Progenitor cell of endocrine pancreas (in vitro differentiated cells): ENCODE data around the gene LRP1B. TPM values are rescaled to one million over a fixed set of nuclear protein-coding genes. Genes with fewer than 3 reads are reported as not detected.

Experiments
- DNase-seq: peaks from one replicate; pipeline ENCODE4 v3.0.0; 2021; ENCODE audit warnings: low spot score; ENCODE audit not compliant: unreplicated experiment
- H3K27ac Mint-ChIP-seq: 2 replicates; pipeline ENCODE4 v1.8.0; 2021; ENCODE audit warnings: mild to moderate bottlenecking, moderate library complexity, mixed read lengths
- H3K27me3 Mint-ChIP-seq: 2 replicates; pipeline ENCODE4 v1.8.0; 2021; ENCODE audit warnings: mixed read lengths
- H3K36me3 Mint-ChIP-seq: 2 replicates; pipeline ENCODE4 v1.8.0; 2022; ENCODE audit warnings: mixed read lengths; ENCODE audit not compliant: insufficient read depth
- H3K4me1 Mint-ChIP-seq: 2 replicates; pipeline ENCODE4 v1.8.0; 2021; ENCODE audit warnings: low read depth, mixed read lengths
- H3K4me3 Mint-ChIP-seq: 2 replicates; pipeline ENCODE4 v1.8.0; 2021; ENCODE audit warnings: low read depth, mild to moderate bottlenecking, moderate library complexity, mixed read lengths
- H3K9me3 Mint-ChIP-seq: 2 replicates; pipeline ENCODE4 v1.8.0; 2021; ENCODE audit warnings: low read depth, mixed read lengths
- CTCF ChIP-seq: fragments of 200-600 bp; sonication (generic); IDR thresholded peaks from one replicate; pipeline ENCODE4 v1.5.0; 2021; ENCODE audit warnings: antibody characterized with exemption, mild to moderate bottlenecking; ENCODE audit not compliant: unreplicated experiment
- total RNA-seq: library from RNA; stranded (reverse); gene quantifications from 2 replicates; pipeline ENCODE4 v1.2.1, GENCODE V29; 2021

Gene LRP1B
- total RNA-seq, 1 donor from 2014 or later, result 0.57 TPM

- no peaks in the 10 kb centered on the region for H3K27me3 Mint-ChIP-seq
- H3K4me3 Mint-ChIP-seq, result no peak overlapping the region
- TF ChIP-seq CTCF, result no peak
- H3K27ac Mint-ChIP-seq, result no peak overlapping the region
- H3K4me1 Mint-ChIP-seq, result peaks cover 1% of the 10 kb centered on the region
- no peaks in the 10 kb centered on the region for H3K9me3 Mint-ChIP-seq
- DNase-seq, result no peak
- no peaks in the 10 kb centered on the region for H3K36me3 Mint-ChIP-seq
Measured at GRCh38 chr2:141618457-141618856, 512.4 kb downstream of the LRP1B start.

DNA sequence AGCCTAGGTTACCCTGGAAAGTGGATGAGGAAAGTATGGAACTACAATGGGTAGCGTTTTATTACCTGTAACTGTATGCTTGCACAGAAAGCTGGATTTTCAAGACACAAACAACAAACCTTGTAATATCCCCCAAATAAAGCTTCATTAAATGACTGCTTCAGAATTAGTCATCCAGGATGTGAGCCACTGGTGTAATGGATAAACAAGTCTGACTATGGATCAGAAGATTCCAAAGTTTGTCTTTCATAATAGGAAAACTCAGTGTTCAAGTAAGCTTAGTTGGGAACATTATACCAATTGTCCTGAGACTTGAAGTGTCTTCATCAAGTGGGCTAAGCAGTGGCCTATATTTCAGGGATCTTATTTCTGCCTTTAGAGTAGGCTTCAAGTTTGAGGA lies 518.8 kb downstream of the LRP1B start:
- no peak for DNase-seq
- H3K27ac Mint-ChIP-seq, result no peak overlapping the region
- H3K27me3 Mint-ChIP-seq, result no peaks in the 10 kb centered on the region
- no peak for TF ChIP-seq CTCF
- no peak overlapping the region for H3K4me3 Mint-ChIP-seq
- no peaks in the 10 kb centered on the region for H3K9me3 Mint-ChIP-seq
- peaks cover 9% of the 10 kb centered on the region for H3K4me1 Mint-ChIP-seq
- no peaks in the 10 kb centered on the region for H3K36me3 Mint-ChIP-seq

DNA sequence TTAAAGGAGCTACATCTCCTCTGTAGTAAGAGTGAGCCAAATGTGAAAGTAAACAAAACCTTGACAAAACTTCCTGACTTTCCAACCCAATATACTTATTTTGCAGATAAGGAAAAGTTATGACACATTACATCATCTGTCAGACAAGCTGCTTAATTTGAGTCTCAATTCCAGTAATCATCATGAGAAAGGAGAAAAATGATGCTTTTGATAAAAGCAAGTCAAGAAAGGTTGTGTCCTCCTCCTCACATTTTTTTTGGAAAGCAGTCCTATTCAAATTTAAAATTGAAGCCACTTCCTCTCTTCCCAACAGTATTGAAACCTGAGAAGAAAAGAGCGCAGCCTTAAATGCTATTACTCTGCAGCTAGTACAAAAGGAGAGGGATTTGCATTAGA lies 519.6 kb downstream of the LRP1B start:
- H3K4me3 Mint-ChIP-seq, result no peak overlapping the region
- no peaks in the 10 kb centered on the region for H3K36me3 Mint-ChIP-seq
- no peak overlapping the region for H3K27ac Mint-ChIP-seq
- H3K9me3 Mint-ChIP-seq, result no peaks in the 10 kb centered on the region
- H3K4me1 Mint-ChIP-seq, result peaks cover 8% of the 10 kb centered on the region
- no peaks in the 10 kb centered on the region for H3K27me3 Mint-ChIP-seq
- no peak for DNase-seq
- TF ChIP-seq CTCF, result no peak

GRCh38 chr2:141610564-141611175 lies 520.1 kb downstream of the LRP1B start:
- Mint-ChIP-seq H3K9me3 (no peaks in the 10 kb centered on the region), H3K36me3 (no peaks in the 10 kb centered on the region), H3K27ac (no peak overlapping the region), H3K27me3 (no peaks in the 10 kb centered on the region), H3K4me3 (no peak overlapping the region), H3K4me1 (peaks cover 8% of the 10 kb centered on the region)
- DNase-seq, result no peak
- no peak for TF ChIP-seq CTCF

DNA sequence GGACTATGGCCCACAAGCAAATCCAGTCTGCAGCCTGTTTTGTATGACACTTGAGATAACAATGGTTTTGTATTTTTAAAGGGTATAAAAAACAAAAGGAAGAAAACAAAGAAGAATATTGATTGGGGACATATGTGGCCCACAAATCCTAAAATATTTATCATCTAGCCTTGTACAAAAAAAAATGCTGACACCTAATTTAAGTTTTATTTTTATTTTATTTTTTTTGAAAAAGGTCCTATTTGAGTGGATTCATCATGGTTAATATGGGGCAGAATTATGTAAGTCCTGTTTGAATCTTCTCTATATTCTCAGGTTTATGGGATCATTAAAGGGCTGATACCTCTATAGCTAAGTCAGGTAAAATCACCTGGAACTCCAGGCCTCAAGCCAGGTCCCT lies 525.7 kb downstream of the LRP1B start:
- H3K9me3 Mint-ChIP-seq, result no peaks in the 10 kb centered on the region
- H3K36me3 Mint-ChIP-seq, result no peaks in the 10 kb centered on the region
- peaks cover 4% of the 10 kb centered on the region for H3K4me1 Mint-ChIP-seq
- TF ChIP-seq CTCF, result no peak
- no peak overlapping the region for H3K27ac Mint-ChIP-seq
- H3K4me3 Mint-ChIP-seq, result no peak overlapping the region
- no peak for DNase-seq
- no peaks in the 10 kb centered on the region for H3K27me3 Mint-ChIP-seq
